Choroid plexus epithelial cell (primary cell): ENCODE data around the gene SCUBE1.

Source experiments
- DNase-seq: peaks from one replicate; pipeline ENCODE4 v3.0.0-alpha.2; 2010; ENCODE audit warnings: low read depth
- H3K4me3 ChIP-seq: 2 replicates; pipeline ENCODE4 v1.5.1; 2011; ENCODE audit warnings: low read depth, mild to moderate bottlenecking, control low read depth, low read length, moderate library complexity
- TF ChIP-seq, protein P1 (sequence below): conservative IDR thresholded peaks from 2 replicates; pipeline ENCODE4 v1.5.1; 2011; ENCODE audit warnings: low read depth, mild to moderate bottlenecking, control low read depth, inconsistent platforms, low read length, moderate library complexity

SCUBE1 gene

DNA sequence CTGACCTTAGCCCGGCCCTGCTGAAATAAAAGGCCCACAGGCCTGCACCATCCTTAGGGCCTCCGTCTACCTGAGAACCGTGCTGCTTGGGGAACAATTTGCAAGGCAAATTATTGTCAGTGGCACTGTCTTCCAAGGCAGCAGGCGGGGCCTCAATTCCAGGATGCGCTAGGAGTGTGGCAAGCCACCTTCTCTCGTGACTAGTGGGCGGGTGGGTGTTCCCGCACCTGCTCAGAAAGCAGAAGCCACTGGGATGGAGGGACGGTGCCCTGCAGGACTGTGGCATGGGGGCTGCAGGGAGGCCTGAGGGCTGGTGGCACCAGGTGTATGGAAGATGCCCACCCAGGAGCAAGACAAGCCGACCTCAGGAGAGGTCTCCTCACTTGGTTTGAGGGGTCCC lies 97.5 kb downstream of the SCUBE1 start:
- TF ChIP-seq, protein P1, sequence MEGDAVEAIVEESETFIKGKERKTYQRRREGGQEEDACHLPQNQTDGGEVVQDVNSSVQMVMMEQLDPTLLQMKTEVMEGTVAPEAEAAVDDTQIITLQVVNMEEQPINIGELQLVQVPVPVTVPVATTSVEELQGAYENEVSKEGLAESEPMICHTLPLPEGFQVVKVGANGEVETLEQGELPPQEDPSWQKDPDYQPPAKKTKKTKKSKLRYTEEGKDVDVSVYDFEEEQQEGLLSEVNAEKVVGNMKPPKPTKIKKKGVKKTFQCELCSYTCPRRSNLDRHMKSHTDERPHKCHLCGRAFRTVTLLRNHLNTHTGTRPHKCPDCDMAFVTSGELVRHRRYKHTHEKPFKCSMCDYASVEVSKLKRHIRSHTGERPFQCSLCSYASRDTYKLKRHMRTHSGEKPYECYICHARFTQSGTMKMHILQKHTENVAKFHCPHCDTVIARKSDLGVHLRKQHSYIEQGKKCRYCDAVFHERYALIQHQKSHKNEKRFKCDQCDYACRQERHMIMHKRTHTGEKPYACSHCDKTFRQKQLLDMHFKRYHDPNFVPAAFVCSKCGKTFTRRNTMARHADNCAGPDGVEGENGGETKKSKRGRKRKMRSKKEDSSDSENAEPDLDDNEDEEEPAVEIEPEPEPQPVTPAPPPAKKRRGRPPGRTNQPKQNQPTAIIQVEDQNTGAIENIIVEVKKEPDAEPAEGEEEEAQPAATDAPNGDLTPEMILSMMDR = no peak
- DNase-seq = no peak
- no peak overlapping the region for H3K4me3 ChIP-seq

- no peak overlapping the region for H3K4me3 ChIP-seq
- DNase-seq = no peak
- TF ChIP-seq, protein P1 = no peak
Observed at GRCh38 chr22:43244803-43245527, 98.2 kb downstream of the SCUBE1 start.

GRCh38 chr22:43244402-43244801 lies 98.8 kb downstream of the SCUBE1 start:
- no peak overlapping the region for H3K4me3 ChIP-seq
- DNase-seq = no peak
- TF ChIP-seq, protein P1 = no peak

DNA sequence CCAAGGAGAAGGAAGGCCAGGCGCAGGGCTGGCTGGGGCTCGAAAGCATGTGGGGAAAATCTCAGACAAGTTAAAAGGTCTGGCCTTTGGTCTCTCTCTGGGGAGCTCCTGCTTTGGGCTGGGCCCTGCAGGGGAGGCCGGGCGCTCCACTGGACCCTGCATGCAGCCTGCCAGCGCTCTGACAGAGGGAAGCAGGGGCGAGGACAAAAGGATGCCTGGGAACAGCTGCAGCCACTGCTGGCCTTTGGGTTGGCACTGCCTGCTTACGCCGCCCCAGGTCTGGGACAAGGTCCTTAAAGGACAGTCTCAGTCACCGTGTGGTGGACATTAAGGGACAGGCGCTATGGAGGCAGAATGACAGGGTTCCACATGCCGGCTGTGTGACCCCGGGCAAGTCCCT lies 99.8 kb downstream of the SCUBE1 start:
- no peak for DNase-seq
- TF ChIP-seq, protein P1 = no peak
- H3K4me3 ChIP-seq = no peak overlapping the region

DNA sequence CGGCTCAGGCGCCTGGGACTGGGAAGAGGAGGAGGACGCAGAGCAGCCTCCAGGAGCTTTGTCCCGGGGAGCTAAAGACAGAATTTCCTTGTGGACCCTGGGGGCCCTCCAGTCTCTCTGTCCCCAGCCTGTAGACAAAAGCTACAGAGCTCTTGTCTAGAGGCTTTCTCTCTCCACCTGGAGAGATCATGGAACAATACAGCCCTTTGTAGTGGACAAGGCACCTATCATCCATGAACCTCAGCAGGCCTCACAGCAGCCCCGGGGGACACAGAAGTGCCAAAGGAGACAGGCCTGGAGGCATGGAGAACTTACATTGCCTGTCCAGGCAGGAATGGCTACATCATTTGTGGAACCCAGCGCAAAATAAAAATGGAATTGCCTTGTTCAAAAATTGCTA lies 100.5 kb downstream of the SCUBE1 start:
- no peak overlapping the region for H3K4me3 ChIP-seq
- DNase-seq = no peak
- TF ChIP-seq, protein P1 = no peak

GRCh38 chr22:43241699-43242386 lies 101.3 kb downstream of the SCUBE1 start:
- TF ChIP-seq, protein P1 = no peak
- DNase-seq = no peak
- no peak overlapping the region for H3K4me3 ChIP-seq
